Measurements from ENCODE around the gene FRMD3.

Gene FRMD3

DNA sequence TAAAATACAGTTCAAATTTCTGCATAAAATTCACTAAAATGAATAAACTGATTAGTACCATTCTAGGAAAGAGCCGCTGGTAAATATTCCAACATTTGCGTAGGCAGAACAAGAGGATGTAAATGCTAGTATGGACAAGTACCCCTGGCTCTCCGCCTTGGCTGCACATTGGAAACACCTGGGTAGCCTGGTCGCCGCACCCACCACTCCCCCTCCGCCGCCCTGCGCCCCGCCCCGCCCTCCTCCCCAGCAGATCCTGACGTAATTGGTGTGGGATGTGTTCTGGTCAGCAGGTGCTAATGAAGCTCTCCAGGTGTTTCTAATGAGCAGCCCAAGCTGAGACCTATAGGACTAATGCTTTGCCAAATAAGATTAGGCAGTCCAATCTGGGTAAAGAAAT, 225.7 kb downstream of the FRMD3 start:
- no peak for DNase-seq (ENCODE audit: extremely low read depth, insufficient read length)
- no peak for TF ChIP-seq CTCF (IDR thresholded peaks at IDR 0.05; ENCODE audit: insufficient read depth, low read length, poor library complexity, severe bottlenecking)
- Histone ChIP-seq H3K27me3 (replicated peaks; ENCODE audit: control insufficient read depth, insufficient read depth, low read length) (no peaks in the 10 kb centered on the region), H3K36me3 (ENCODE audit: control insufficient read depth, insufficient read depth, low read length) (no peaks in the 10 kb centered on the region), H3K4me3 (replicated peaks; ENCODE audit: low read depth, low read length) (no peak overlapping the region)

DNA sequence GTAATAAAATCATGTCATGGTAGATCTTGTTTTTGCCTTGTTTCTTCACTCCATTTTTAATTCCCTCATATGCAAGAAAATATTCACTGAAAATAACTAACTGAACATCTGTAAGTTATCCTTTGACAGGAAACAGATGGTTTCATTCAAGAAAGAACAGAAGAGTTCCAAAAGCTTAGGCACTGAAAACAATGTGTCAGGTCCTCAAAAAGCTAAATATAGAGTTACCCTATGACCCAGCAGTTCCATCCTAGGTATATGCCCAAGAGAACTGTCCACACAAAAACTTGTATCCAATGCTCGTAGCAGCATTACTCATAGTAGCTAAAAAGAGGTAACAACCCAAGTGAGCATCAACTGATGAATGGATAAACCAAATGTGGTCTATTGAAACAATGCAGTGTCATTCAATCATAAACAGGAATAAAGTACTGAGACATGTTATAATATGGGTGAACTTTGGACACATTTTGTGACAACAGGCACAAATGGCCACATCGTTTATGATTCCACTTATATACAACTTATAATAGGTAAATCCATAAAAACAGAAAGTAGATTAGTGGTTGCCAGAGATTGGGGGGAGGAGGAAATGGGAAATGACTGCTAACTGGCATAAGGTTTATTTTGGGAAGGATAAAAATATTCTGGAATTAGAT, 231.0 kb downstream of the FRMD3 start:
- H3K4me3 ChIP-seq (replicated peaks; ENCODE audit: low read depth, low read length): no peak overlapping the region
- TF ChIP-seq CTCF (IDR thresholded peaks at IDR 0.05; ENCODE audit: insufficient read depth, low read length, poor library complexity, severe bottlenecking): no peak
- no peak for DNase-seq (ENCODE audit: extremely low read depth, insufficient read length)
- no peaks in the 10 kb centered on the region for H3K27me3 ChIP-seq (replicated peaks; ENCODE audit: control insufficient read depth, insufficient read depth, low read length)
- H3K36me3 ChIP-seq (ENCODE audit: control insufficient read depth, insufficient read depth, low read length): no peaks in the 10 kb centered on the region

DNA sequence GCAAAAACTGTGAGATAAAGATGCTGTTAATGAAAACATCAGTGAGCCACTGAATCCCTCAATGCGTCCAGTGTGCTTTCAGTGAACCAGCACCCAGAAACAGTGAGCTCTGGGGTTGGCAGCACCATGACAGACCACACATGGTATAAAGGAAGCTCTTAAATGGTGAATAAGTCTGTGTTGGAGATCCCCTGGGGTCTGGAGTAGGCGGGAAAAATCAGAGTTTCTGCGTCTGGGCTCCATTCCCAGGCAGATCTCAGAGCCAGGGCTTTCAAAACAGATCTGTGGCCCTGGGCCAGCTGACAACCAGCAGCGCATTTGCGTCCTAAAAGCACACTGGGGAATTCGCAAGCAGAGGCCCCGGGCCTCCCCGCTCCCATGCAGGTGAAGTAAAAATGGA, 233.5 kb downstream of the FRMD3 start:
- H3K36me3 ChIP-seq (ENCODE audit: control insufficient read depth, insufficient read depth, low read length): no peaks in the 10 kb centered on the region
- no peaks in the 10 kb centered on the region for H3K27me3 ChIP-seq (replicated peaks; ENCODE audit: control insufficient read depth, insufficient read depth, low read length)
- H3K4me3 ChIP-seq (replicated peaks; ENCODE audit: low read depth, low read length): no peak overlapping the region
- TF ChIP-seq CTCF (IDR thresholded peaks at IDR 0.05; ENCODE audit: insufficient read depth, low read length, poor library complexity, severe bottlenecking): no peak
- no peak for DNase-seq (ENCODE audit: extremely low read depth, insufficient read length)

- Histone ChIP-seq H3K27me3 (replicated peaks; ENCODE audit: control insufficient read depth, insufficient read depth, low read length) (no peaks in the 10 kb centered on the region), H3K36me3 (ENCODE audit: control insufficient read depth, insufficient read depth, low read length) (no peaks in the 10 kb centered on the region), H3K4me3 (replicated peaks; ENCODE audit: low read depth, low read length) (no peak overlapping the region)
- DNase-seq (ENCODE audit: extremely low read depth, insufficient read length): no peak
- TF ChIP-seq CTCF (IDR thresholded peaks at IDR 0.05; ENCODE audit: insufficient read depth, low read length, poor library complexity, severe bottlenecking): no peak
Measured at GRCh38 chr9:83299571-83299970, 238.6 kb downstream of the FRMD3 start.

- Histone ChIP-seq H3K36me3 (ENCODE audit: control insufficient read depth, insufficient read depth, low read length) (no peaks in the 10 kb centered on the region), H3K27me3 (replicated peaks; ENCODE audit: control insufficient read depth, insufficient read depth, low read length) (no peaks in the 10 kb centered on the region), H3K4me3 (replicated peaks; ENCODE audit: low read depth, low read length) (no peak overlapping the region)
- TF ChIP-seq CTCF (IDR thresholded peaks at IDR 0.05; ENCODE audit: insufficient read depth, low read length, poor library complexity, severe bottlenecking): no peak
- DNase-seq (ENCODE audit: extremely low read depth, insufficient read length): no peak
Measured at GRCh38 chr9:83299094-83299493, 239.1 kb downstream of the FRMD3 start.

GRCh38 chr9:83296123-83296522, 242.1 kb downstream of the FRMD3 start:
- TF ChIP-seq CTCF (IDR thresholded peaks at IDR 0.05; ENCODE audit: insufficient read depth, low read length, poor library complexity, severe bottlenecking): no peak
- DNase-seq (ENCODE audit: extremely low read depth, insufficient read length): no peak
- H3K4me3 ChIP-seq (replicated peaks; ENCODE audit: low read depth, low read length): no peak overlapping the region
- H3K27me3 ChIP-seq (replicated peaks; ENCODE audit: control insufficient read depth, insufficient read depth, low read length): no peaks in the 10 kb centered on the region
- H3K36me3 ChIP-seq (ENCODE audit: control insufficient read depth, insufficient read depth, low read length): no peaks in the 10 kb centered on the region

All from GM06990 (cell line).